ENCODE results near the gene SCRG1.

GRCh38 chr4:173391701-173392100 is 7.2 kb downstream of the SCRG1 start:
- no peak for TF ChIP-seq CTCF (IDR thresholded peaks at IDR 0.05; ENCODE audit: insufficient read depth, low read depth, low read length)
- TF ChIP-seq EZH2 (IDR thresholded peaks at IDR 0.05; ENCODE audit: insufficient read depth, low read length) = no peak

Data from astrocyte (in vitro differentiated cells and primary cell).